Esophagus muscularis mucosa (tissue), 3 donors: ENCODE measurements around the gene ARHGAP30.

Experiments used
- CTCF ChIP-seq, 3 experiments: fragments of 200-600 bp in 2 of 3; fragments of 450-650 bp in 1 of 3; sonication (generic) in 2 of 3; IDR thresholded peaks; one replicate each; pipeline ENCODE4 v1.5.1; 2017 to 2019; ENCODE audit warnings: antibody characterized with exemption in 3 of 3, mild to moderate bottlenecking in 2 of 3, moderate library complexity in 1 of 3
- POLR2A ChIP-seq: fragments of 450-650 bp; IDR thresholded peaks from one replicate; pipeline ENCODE4 v1.6.1; 2017; ENCODE audit warnings: antibody characterized with exemption, moderate library complexity, mild to moderate bottlenecking, low read depth
- POLR2AphosphoS5 ChIP-seq, 2 donors: sonication (generic); formaldehyde crosslinking; IDR thresholded peaks; one replicate each; pipeline ENCODE4 v1.6.1; 2017; ENCODE audit warnings: antibody characterized with exemption in 2 of 2

DNA sequence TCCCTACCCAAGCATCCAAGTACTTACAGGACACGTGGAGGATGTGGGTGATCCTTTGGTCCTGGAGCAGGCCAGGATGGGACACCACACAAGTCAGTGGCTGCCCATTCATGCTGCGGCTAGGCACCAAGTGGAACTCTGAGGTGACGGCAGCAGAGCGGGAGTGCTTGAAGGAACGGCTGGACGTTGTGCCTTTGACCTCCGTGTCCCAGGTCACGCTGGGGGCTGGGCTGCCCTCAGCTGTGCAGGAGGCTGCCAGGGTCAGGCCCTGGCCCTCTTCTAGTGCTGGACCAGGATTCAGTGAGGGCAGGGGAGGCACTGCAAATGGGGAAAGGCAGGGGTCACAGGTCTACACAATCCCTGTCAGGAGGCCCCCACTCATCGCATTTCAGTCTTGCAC lies 7.7 kb upstream of the ARHGAP30 start:
- TF ChIP-seq CTCF (IDR thresholded peaks at IDR 0.05) (no peak), POLR2AphosphoS5 (IDR thresholded peaks at IDR 0.05) (no peak), POLR2A (no peak)
